GM19099 (cell line): ENCODE data around the gene ADARB1.

ENCODE experiments used
- POLR2A ChIP-seq: IDR thresholded peaks from 3 replicates; pipeline ENCODE4 v1.6.1; 2011; ENCODE audit warnings: low read depth; ENCODE audit not compliant: insufficient read length; ENCODE audit errors: extremely low read depth

ADARB1 gene

DNA sequence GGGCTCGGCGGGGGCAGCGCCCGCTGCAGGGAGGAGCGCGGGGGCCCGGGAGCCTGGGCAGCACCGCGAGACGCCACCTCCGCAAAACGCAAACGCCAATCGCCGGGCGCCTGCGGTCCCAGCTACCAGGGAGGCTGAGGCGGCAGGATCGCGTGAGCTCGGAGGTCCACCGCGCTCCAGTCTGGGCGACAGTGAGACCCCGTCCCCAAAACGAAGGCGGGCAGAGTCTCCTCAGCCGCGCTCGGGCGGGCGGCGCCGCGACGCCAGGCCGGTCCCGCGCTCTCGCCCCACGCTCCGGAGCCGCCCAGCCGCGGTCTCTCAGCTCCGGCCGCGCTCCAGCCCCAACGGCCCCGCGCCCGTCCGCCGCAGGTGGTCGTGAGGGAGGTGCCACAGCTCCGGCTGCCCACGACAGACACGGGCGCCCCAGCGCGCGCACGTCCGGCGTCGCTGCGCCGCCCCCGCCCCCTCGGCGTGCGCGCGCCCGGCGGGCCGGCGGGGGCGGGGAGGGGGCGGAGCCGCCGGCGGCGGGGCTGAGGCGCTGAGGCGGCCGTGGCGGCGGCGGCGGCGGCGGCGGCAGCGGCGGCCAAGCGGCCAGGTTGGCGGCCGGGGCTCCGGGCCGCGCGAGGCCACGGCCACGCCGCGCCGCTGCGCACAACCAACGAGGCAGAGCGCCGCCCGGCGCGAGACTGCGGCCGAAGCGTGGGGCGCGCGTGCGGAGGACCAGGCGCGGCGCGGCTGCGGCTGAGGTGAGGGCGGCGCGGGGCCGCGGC, at the start of gene ADARB1:
Gene ADARB1 (plus strand): TSS at position 533 of the 770 bp plus-strand sequence. CDS start 97,077 bp downstream, outside the sequence.
- TF ChIP-seq POLR2A, result peak; percentile 55

GRCh38 chr21:45026066-45026745, 48.2 kb upstream of the ADARB1 start:
- TF ChIP-seq POLR2A, result no peak

- TF ChIP-seq POLR2A, result no peak
Measured at GRCh38 chr21:45026826-45027225, 47.6 kb upstream of the ADARB1 start.

- TF ChIP-seq POLR2A, result no peak
Measured at GRCh38 chr21:45027241-45028196, 46.9 kb upstream of the ADARB1 start.

- TF ChIP-seq POLR2A, result no peak
Measured at GRCh38 chr21:45029298-45029947, 45.0 kb upstream of the ADARB1 start.

- no peak for TF ChIP-seq POLR2A
Measured at GRCh38 chr21:45029948-45030681, 44.3 kb upstream of the ADARB1 start.

DNA sequence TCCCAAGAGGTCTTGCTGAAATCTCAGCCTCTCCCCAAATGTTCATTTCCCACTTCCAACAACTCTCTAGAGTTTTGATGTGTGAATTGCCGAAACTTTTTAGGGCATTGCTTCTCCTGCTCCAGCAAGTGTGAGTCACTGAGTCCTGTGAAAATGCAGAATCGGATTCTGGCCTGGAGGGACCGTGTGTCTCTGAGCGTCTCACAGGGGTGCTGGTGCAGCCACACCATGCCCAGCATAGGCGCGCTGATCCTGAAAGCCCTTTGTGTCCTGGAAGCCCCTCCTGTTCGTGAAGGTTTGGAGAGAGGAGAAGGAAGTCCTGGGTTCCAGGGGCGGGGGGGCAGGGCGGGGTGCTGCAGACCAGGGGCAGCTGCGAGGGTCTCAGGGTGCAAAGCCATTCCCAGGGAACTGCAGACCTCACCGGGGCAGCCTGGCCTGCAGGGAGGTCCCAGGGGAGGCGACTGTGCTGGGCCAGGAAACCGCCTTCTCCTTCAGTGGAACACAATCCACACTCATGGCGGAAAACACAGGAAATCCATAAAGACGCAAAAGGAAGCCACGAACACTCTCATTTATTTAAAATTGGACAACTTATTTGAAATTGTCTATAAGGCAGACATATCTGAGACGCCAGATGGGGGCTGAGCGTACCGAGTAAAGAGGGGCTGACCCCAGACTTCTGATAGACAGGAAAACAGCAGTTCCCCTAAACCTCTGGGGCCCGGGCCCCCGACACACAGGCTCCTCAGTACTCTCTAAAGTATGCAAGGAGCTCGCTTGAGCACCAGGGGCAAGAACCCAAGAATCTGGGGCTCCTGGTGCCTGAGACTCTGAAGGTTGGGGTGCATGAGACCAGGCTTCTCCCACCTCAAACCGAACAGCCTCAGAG, 43.5 kb upstream of the ADARB1 start:
- no peak for TF ChIP-seq POLR2A

DNA sequence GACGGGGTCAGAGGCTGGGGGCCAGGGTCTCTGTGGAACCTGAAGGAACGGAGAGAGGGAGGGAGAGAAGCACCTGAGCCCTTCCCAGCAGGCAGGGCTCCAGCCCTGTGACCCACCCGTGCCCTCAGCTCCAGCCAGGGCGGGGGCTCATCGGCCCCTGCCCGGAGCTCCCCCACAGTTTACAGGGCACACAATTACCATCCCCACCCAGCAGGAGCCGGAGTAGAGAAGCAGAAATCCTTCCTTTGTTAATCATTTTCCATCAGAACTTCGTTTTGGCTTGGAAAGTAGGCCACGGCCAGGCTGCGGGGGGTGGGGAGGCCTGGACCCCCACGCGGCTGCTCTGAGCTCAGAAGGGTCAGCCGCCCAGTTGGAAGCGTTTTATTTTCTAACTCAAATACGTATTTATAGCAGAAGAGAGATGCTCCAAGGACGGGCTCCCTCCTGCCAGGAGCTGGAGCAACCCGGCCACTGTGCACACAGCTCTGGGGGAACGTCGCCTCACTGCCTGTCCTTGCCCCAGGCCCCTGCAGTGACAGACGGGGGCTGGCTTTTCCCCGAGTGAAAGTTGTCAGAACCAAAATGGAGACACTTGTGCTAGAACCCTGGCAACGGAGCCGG, 42.7 kb upstream of the ADARB1 start:
- no peak for TF ChIP-seq POLR2A

- TF ChIP-seq POLR2A, result no peak
Measured at GRCh38 chr21:45032332-45032731, 42.0 kb upstream of the ADARB1 start.

DNA sequence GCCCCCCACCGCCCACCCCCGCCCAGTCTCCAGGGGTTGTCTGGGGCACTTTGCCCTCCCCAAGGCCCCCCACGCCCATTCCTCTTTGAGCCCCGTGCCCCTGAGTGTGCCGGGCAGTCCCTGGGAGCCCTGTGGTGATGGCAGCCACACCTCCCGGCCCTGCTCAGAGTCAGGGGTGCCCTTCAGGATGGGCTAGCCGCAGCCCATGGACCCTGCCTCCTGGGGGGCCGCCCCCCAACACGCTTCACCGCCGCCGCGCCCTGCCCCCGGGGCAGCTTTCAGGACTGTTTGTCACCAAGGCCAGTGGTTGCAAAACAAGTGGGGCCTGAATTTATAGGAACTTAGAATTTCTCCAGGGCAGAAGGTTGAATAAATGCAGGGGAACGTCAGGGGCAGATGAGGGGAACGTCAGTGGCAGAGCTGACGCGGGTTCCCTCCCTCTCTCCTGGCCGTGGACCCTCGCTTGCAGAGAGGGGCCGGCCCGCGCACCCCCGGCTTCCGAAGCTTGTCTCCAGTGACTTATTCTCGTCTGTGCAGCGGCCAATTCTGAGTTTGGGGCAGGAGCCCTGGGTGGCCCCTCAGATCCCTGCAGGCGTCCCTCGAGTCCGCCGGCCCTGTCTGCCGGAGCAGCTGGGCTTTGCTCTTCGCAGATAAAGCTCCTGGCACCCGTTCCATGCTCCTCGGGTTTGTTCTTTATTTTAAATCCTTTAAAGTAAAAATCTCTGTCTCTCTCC, 41.2 kb upstream of the ADARB1 start:
- no peak for TF ChIP-seq POLR2A

- TF ChIP-seq POLR2A, result no peak
Measured at GRCh38 chr21:45033791-45034555, 40.4 kb upstream of the ADARB1 start.
